Ectodermal cell (in vitro differentiated cells): Measurements from ENCODE around the gene TOM1L2.

Experiments used
- H3K27ac ChIP-seq: 2 replicates; pipeline ENCODE4 v1.7.0; 2013; ENCODE audit warnings: mild to moderate bottlenecking, low read depth, low read length; ENCODE audit not compliant: insufficient read depth, poor library complexity, severe bottlenecking
- H3K27me3 ChIP-seq: 2 replicates; pipeline ENCODE4 v1.7.0; 2013; ENCODE audit warnings: mild to moderate bottlenecking, low read length; ENCODE audit not compliant: insufficient read depth, control insufficient read depth, poor library complexity, severe bottlenecking
- H3K36me3 ChIP-seq: one replicate; pipeline ENCODE4 v1.7.0; 2013; ENCODE audit warnings: low read length; ENCODE audit not compliant: control insufficient read depth, insufficient read depth
- H3K4me1 ChIP-seq: one replicate; pipeline ENCODE4 v1.7.0; 2013; ENCODE audit warnings: low read length; ENCODE audit not compliant: control insufficient read depth, insufficient read depth
- H3K4me3 ChIP-seq: 2 replicates; pipeline ENCODE4 v1.7.0; 2013; ENCODE audit warnings: low read depth, low read length, control low read depth; ENCODE audit not compliant: insufficient read depth
- H3K9me3 ChIP-seq: 2 replicates; pipeline ENCODE4 v1.7.0; 2013; ENCODE audit warnings: mild to moderate bottlenecking, low read length, moderate library complexity; ENCODE audit not compliant: control insufficient read depth
- WGBS, 2 experiments: methylation state at CpG; one replicate each; pipeline ENCODE4 v1.1.7; 2013; ENCODE audit warnings: missing lambda C conversion rate in 2 of 2; 5-methylcytosine and 5-hydroxymethylcytosine counted together

TOM1L2 gene

GRCh38 chr17:17902877-17903276 is 69.3 kb downstream of the TOM1L2 start:
- whole genome bisulfite sequencing, 2 experiments = 91 to 96% methylated on average over 4 of the region's 4 CpGs

GRCh38 chr17:17902376-17902775 is 69.8 kb downstream of the TOM1L2 start:
- no peak overlapping the region for H3K4me3 ChIP-seq
- H3K27me3 ChIP-seq = no peaks in the 10 kb centered on the region
- H3K27ac ChIP-seq = no peak overlapping the region
- H3K36me3 ChIP-seq = no peaks in the 10 kb centered on the region
- WGBS, 2 experiments = 92% methylated on average over 3 of the region's 3 CpGs
- no peaks in the 10 kb centered on the region for H3K4me1 ChIP-seq
- H3K9me3 ChIP-seq = no peaks in the 10 kb centered on the region

More at GRCh38 chr17:17902877-17903276, 69.3 kb downstream of the TOM1L2 start:
- no peak overlapping the region for H3K4me3 ChIP-seq
- no peaks in the 10 kb centered on the region for H3K9me3 ChIP-seq
- H3K4me1 ChIP-seq = no peaks in the 10 kb centered on the region
- H3K36me3 ChIP-seq = no peaks in the 10 kb centered on the region
- no peaks in the 10 kb centered on the region for H3K27me3 ChIP-seq
- no peak overlapping the region for H3K27ac ChIP-seq

- H3K27me3 ChIP-seq = no peaks in the 10 kb centered on the region
- H3K9me3 ChIP-seq = no peaks in the 10 kb centered on the region
- H3K4me1 ChIP-seq = no peaks in the 10 kb centered on the region
- H3K27ac ChIP-seq = no peak overlapping the region
- no peaks in the 10 kb centered on the region for H3K36me3 ChIP-seq
- WGBS, 2 experiments = 74 to 80% methylated on average over 7 of the region's 7 CpGs
- no peak overlapping the region for H3K4me3 ChIP-seq
Observed at GRCh38 chr17:17900615-17901520, 71.3 kb downstream of the TOM1L2 start.

- H3K4me3 ChIP-seq = no peak overlapping the region
- H3K4me1 ChIP-seq = no peaks in the 10 kb centered on the region
- no peak overlapping the region for H3K27ac ChIP-seq
- WGBS, 2 experiments = 91 to 97% methylated on average over 3 of the region's 3 CpGs
- no peaks in the 10 kb centered on the region for H3K9me3 ChIP-seq
- H3K27me3 ChIP-seq = no peaks in the 10 kb centered on the region
- no peaks in the 10 kb centered on the region for H3K36me3 ChIP-seq
Observed at GRCh38 chr17:17899486-17899885, 72.7 kb downstream of the TOM1L2 start.

DNA sequence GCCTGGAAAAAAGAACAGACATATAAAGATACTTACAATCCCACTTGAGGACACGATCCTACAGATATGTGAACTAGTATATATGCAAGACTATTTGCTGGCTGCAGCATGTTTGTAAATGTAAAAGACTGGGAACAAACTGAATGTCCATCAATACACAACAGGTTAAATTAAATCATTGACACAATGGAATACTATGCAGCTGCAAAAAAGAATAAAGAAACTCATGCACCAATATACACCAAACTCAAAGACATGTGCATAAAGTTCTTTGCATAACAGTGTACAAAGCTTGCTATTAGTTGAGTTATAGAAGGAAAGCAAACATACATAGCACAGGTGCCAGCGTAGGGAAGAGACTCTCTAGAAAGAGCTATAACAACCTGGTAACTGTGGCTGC is 73.5 kb downstream of the TOM1L2 start:
- H3K27me3 ChIP-seq = no peaks in the 10 kb centered on the region
- H3K9me3 ChIP-seq = no peaks in the 10 kb centered on the region
- H3K4me3 ChIP-seq = no peak overlapping the region
- WGBS, 2 experiments = 92 to 100% methylated on average over 1 to 2 of the region's 2 CpGs
- no peaks in the 10 kb centered on the region for H3K36me3 ChIP-seq
- H3K27ac ChIP-seq = no peak overlapping the region
- H3K4me1 ChIP-seq = no peaks in the 10 kb centered on the region

DNA sequence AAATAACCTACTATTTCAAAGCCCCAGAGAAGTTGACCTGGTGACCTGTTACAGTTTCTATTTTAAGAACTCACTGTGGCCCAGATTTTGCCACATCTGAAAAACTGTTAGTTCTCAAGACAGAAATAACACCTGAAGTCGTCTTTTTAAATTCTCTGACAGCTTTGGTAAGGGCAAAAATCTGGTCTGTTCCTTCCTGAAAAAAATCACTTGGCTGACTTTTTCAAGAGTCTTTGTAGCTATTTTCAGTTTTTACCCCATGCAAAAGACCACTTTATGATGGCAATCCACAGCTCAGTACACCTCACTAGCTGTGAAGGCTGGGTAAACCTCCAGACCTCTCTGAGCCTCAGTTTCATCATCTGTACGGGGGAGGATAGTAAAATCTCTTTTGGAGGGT is 74.8 kb downstream of the TOM1L2 start:
- Histone ChIP-seq H3K36me3 (no peaks in the 10 kb centered on the region), H3K9me3 (no peaks in the 10 kb centered on the region), H3K4me3 (no peak overlapping the region), H3K27me3 (no peaks in the 10 kb centered on the region), H3K27ac (no peak overlapping the region), H3K4me1 (no peaks in the 10 kb centered on the region)
- 88 to 94% methylated on average over 2 of the region's 2 CpGs for WGBS, 2 experiments

DNA sequence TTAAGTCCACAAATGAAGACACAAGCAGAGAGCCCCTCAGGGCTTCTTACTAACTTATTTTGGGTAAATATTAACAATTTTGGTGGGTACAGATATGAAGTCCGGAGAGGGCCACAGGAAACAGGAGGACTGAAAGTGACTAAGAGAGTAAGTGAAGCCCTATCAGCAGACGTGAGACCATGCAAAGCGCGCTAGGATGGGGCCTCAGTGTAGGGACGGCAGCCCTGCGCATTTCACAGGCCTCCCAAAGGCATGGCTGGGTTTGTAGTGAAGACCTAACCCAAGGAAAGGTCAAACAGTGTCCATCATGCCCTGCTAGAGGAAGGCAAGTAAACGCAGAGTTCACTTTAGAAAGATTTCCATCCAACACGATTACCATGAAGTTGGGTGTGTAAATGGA is 75.5 kb downstream of the TOM1L2 start:
- no peak overlapping the region for H3K4me3 ChIP-seq
- no peaks in the 10 kb centered on the region for H3K4me1 ChIP-seq
- H3K27ac ChIP-seq = no peak overlapping the region
- H3K27me3 ChIP-seq = no peaks in the 10 kb centered on the region
- 91 to 96% methylated on average over 8 of the region's 8 CpGs for WGBS, 2 experiments
- H3K9me3 ChIP-seq = no peaks in the 10 kb centered on the region
- no peaks in the 10 kb centered on the region for H3K36me3 ChIP-seq

GRCh38 chr17:17893801-17894644 is 78.2 kb downstream of the TOM1L2 start:
- Histone ChIP-seq H3K4me3 (no peak overlapping the region), H3K9me3 (no peaks in the 10 kb centered on the region), H3K27me3 (no peaks in the 10 kb centered on the region), H3K36me3 (no peaks in the 10 kb centered on the region), H3K27ac (no peak overlapping the region), H3K4me1 (peaks cover 4% of the 10 kb centered on the region)
- 85 to 92% methylated on average over 7 of the region's 7 CpGs for WGBS, 2 experiments

- WGBS, 2 experiments = 85 to 93% methylated on average over 2 of the region's 2 CpGs
- no peaks in the 10 kb centered on the region for H3K36me3 ChIP-seq
- no peak overlapping the region for H3K27ac ChIP-seq
Observed at GRCh38 chr17:17892731-17893130, 79.5 kb downstream of the TOM1L2 start.

DNA sequence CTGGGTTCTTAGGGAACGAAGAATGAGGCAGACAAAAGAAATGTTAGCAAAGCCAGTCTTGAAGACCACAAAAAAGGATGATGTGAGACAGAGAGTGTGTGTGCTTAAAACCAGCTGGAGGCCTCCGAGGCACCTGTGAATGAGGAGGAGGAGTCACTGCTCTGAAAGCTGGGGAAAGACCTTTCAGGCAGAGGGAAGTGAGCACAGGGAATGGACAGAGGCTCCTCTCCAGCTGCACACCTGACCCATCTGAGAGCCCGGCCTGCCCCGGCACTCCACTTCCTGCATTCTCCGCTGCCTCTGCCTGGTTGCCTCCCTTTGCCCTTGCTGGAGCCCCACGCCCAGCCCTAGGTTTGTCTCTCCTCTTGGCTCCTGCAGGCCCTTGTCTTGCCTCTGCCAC is 80.2 kb downstream of the TOM1L2 start:
- Histone ChIP-seq H3K27me3 (no peaks in the 10 kb centered on the region), H3K36me3 (no peaks in the 10 kb centered on the region), H3K4me1 (peaks cover 6% of the 10 kb centered on the region), H3K27ac (no peak overlapping the region), H3K4me3 (no peak overlapping the region), H3K9me3 (no peaks in the 10 kb centered on the region)
- WGBS, 2 experiments = 81 to 85% methylated on average over 6 of the region's 6 CpGs

More at GRCh38 chr17:17892731-17893130, 79.5 kb downstream of the TOM1L2 start:
- Histone ChIP-seq H3K4me1 (peaks cover 6% of the 10 kb centered on the region), H3K4me3 (no peak overlapping the region), H3K9me3 (no peaks in the 10 kb centered on the region), H3K27me3 (no peaks in the 10 kb centered on the region)
